Adrenal gland (tissue), 5 donors: ENCODE measurements around the gene BRD7.

Experiments used
- POLR2A ChIP-seq, 2 donors: fragments of 450-650 bp; IDR thresholded peaks; one replicate each; pipeline ENCODE4 v1.6.1; 2017; ENCODE audit warnings: antibody characterized with exemption in 2 of 2, mild to moderate bottlenecking in 2 of 2, moderate library complexity in 1 of 2
- TF ChIP-seq, protein P1 (sequence below), 6 experiments: fragments of 450-650 bp in 4 of 6; fragments of 200-600 bp in 2 of 6; sonication (generic) in 1 of 6; IDR thresholded peaks; 1 replicate in 5 of 6; 2 replicates in 1 of 6; pipeline versions ENCODE4 v1.5.1 to v1.8.0; 2016 to 2021; ENCODE audit warnings: antibody characterized with exemption in 6 of 6, mild to moderate bottlenecking in 2 of 6, moderate library complexity in 1 of 6
- donor health status: DM: no; HTN: no; CAD: no.

DNA sequence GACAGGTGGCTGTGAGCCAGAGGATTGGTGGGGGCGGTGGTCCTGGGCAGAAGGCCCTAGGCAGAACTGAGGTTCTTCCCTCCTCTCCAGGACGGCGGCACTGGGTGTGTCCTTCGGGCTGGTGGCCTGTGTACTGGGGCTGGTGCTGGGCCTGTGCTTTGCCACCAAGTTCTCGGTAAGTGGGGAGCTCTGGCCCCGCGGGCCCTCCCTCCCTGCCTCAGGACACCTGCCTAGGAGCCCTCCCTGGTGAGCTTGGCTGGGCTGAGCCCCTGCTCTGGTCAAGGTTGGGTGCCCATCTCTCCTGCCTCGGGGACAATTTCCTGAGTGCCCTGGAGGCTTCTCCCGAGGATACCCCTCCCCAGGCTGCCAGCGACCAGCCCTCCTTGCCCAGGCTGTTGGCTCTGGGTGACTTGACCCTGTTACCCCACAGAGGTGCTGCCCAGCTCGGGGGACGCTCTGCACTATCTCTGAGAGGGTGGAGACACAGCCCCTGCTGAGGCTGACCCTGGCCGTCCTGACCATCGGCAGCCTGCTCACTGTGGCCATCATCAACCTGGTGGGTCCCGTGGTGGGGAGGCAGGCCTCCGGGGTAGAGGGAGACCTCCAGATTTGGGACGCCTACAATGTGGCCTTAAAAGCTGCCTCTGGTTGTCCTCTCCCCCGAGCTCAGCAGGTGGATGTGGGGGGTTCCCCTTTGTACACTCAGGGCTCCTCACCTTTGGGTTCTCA lies 60.4 kb downstream of the BRD7 start:
- TF ChIP-seq, protein P1, sequence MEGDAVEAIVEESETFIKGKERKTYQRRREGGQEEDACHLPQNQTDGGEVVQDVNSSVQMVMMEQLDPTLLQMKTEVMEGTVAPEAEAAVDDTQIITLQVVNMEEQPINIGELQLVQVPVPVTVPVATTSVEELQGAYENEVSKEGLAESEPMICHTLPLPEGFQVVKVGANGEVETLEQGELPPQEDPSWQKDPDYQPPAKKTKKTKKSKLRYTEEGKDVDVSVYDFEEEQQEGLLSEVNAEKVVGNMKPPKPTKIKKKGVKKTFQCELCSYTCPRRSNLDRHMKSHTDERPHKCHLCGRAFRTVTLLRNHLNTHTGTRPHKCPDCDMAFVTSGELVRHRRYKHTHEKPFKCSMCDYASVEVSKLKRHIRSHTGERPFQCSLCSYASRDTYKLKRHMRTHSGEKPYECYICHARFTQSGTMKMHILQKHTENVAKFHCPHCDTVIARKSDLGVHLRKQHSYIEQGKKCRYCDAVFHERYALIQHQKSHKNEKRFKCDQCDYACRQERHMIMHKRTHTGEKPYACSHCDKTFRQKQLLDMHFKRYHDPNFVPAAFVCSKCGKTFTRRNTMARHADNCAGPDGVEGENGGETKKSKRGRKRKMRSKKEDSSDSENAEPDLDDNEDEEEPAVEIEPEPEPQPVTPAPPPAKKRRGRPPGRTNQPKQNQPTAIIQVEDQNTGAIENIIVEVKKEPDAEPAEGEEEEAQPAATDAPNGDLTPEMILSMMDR (IDR thresholded peaks at IDR 0.05): no peak
- TF ChIP-seq POLR2A (IDR thresholded peaks at IDR 0.05): no peak
